Measurements from ENCODE around the gene PSIP1.
"Not testable (repeated sequence)": the region's sequence is repeated elsewhere in the genome, so short reads cannot be mapped to it uniquely, and the experiment has no call there.

PSIP1 gene

GRCh38 chr9:15505921-15506320 lies 4.8 kb downstream of the PSIP1 start:
- DNase-seq (ENCODE audit: extremely low read depth in 1 of 2, low read depth in 1 of 2), result no peak

GRCh38 chr9:15501803-15502202 lies 9.0 kb downstream of the PSIP1 start:
- DNase-seq (ENCODE audit: extremely low read depth in 1 of 2, low read depth in 1 of 2), result no peak

GRCh38 chr9:15501179-15501578 lies 9.6 kb downstream of the PSIP1 start:
- DNase-seq (ENCODE audit: extremely low read depth in 1 of 2, low read depth in 1 of 2), result no peak

DNA sequence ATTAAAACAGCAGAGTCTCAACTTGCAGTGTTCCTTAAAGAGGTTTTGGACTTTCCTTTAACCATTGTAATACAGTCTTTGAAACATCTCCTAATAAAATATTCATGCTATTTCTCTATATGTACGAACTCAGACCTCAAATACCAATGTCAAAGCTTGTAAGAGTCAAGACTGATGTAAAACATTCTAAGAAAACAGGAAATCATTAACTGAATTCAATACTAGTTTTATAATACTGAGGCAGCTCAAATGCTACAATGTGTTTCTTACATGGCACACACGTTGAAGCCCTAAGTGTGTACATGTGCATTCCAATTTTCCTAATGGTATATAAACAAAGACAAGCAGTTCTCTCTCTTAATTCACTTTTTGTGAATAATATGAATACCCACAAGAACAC lies 11.6 kb downstream of the PSIP1 start:
- no peak for DNase-seq (ENCODE audit: extremely low read depth in 1 of 2, low read depth in 1 of 2)

- DNase-seq (ENCODE audit: extremely low read depth in 1 of 2, low read depth in 1 of 2), result no peak
Observed at GRCh38 chr9:15498246-15498995, 12.3 kb downstream of the PSIP1 start.

GRCh38 chr9:15492485-15493150 lies 18.2 kb downstream of the PSIP1 start:
- DNase-seq (ENCODE audit: extremely low read depth in 1 of 2, low read depth in 1 of 2), result no peak

- no peak for DNase-seq (ENCODE audit: extremely low read depth in 1 of 2, low read depth in 1 of 2)
Observed at GRCh38 chr9:15491950-15492349, 18.8 kb downstream of the PSIP1 start.

DNA sequence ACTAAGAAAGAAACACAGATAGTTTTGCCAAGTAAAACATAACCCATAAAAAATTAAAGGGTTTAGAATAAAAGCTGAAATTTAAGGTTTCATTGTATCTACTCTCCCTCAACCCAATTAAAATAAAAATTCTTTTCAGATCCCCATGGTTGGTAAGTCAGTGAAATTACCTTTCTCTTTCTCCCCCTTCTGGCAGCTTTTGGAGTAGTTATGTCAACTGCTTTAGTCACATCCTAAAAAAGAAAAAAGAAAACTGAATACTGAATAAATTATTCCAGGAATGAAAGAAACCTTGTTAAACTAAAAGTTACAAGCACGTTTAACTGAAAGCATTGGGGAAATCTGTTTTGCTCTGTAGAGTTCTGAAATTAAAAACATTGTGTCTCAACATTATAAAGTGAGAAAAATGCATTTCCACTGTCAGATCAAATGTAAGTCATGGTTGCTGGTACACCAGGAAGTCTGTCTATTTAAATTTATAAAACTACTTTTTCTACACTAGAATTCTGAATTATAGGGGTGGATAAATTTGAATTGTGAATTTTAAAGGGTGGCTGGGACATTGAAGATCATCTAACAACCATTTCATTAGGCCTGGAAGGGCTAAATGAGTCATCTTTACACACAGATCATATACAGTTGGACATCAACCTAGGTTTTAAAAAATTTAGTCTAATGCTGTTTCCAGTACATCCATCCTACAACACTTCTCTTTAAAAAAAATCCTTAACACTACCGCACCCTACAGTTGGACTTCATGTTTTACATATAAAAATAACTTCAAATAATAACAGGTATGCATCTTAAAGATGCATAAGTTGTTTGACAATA lies 24.7 kb downstream of the PSIP1 start:
- DNase-seq (ENCODE audit: extremely low read depth in 1 of 2, low read depth in 1 of 2), result no peak

GRCh38 chr9:15484802-15485201 lies 26.0 kb downstream of the PSIP1 start:
- DNase-seq (ENCODE audit: extremely low read depth in 1 of 2, low read depth in 1 of 2), result no peak

DNA sequence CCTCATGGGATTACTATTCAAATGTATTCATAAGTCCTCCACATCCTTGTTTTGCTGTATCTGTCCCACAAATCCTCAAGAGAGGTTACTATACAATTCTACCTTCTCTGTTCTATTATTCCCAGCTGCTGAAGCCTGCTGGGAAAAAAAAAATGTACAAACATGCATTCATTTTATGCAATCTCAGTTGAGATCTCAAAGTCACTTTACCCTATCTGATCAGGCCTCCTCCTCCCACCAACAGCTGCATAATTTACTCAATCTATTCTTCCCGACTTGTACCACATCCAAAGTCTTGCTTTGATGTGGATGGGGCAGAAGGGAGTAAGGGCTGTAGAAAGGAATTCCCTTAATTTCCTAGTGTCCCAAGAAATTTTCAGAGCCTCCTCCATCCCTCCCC lies 28.6 kb downstream of the PSIP1 start:
- DNase-seq (ENCODE audit: extremely low read depth in 1 of 2, low read depth in 1 of 2), result no peak

DNA sequence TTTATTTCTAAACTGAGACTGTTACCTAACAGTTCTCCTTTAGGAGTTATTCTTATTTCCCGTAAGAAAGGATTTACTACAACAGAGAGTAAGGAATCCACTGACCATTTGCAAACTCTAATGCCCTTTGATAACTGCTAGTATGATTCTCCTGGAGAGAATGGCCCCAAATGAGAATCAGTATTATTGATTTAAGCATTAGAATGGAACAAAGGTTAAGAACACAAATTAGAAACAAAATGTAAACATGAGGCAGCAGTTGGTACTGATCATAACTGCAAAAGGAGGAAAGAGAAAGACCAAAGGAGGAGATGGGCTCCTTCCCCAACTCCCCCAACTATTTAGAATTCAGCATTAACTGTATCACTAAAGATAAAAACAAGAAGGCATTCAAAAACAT lies 30.7 kb downstream of the PSIP1 start:
- DNase-seq (ENCODE audit: extremely low read depth in 1 of 2, low read depth in 1 of 2), result no peak

DNA sequence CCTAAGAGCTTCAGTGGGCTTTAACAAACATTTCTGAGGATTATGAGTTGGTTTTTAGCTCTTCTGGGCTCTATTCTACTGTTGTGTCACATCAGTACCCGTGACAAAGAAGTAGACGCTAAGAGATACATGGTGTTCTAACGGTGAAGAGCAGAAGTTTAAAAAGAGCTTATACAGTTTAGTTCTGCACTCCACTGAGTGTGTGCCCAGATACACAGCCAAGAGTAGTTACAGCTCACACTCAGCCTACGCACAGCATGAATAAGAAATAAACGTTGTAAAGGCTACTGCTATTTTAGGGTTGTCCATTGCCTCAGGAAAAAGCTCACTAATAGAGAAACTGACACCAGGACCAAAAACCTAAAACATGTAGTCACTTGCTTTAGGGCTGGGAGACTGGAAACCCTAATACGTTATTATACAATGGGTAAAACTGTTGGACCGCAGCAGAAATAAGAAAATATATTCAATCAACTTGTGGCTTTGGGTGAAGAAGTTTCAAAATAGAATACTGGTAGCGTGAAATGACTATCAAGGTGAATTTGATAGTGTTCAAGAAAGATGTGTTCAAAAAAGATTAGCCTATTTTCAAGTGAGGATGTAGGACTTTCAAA lies 34.7 kb downstream of the PSIP1 start:
- no peak for DNase-seq (ENCODE audit: extremely low read depth in 1 of 2, low read depth in 1 of 2)

- DNase-seq (ENCODE audit: extremely low read depth in 1 of 2, low read depth in 1 of 2), result no peak
Observed at GRCh38 chr9:15469862-15470261, 40.9 kb downstream of the PSIP1 start.

DNA sequence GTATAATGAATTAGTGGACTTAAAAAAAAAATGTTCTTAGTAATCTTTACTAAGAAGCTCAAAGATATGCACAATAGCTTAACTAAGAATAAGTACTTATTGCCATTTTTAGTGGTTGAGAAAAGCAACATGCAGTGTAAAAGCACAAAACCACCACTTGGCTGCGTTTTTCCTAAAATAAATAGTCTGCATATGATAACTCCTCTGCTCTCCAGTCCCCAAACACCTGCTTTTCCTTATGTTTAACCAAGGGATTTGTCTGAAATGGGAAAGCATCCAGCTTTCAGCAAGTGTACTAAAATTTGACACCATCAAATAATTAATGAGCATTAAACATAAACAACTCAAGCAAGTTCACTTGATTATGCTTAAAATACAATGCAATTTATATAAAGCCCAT lies 41.4 kb downstream of the PSIP1 start:
- DNase-seq (ENCODE audit: extremely low read depth in 1 of 2, low read depth in 1 of 2), result no peak

- no peak for DNase-seq (ENCODE audit: extremely low read depth in 1 of 2, low read depth in 1 of 2)
Observed at GRCh38 chr9:15468145-15468544, 42.6 kb downstream of the PSIP1 start.

DNA sequence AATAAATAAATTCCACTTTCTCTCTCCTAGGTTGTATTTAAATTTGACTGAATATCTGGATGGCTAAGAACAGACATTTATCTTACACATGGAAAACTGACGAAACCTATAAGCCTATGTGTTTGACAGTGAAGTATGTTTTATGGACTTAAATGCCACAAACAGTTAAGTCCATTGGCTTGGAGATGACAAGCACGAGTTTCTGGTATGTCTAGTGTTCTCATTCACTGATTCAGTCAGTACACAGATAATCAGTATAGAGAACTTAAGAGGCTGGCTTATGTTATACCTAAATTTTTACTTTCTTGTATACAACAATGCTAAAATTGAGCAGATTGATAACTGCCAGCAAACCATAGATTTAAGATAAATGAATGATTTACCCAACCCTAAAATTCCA lies 49.2 kb downstream of the PSIP1 start:
- no peak for DNase-seq (ENCODE audit: extremely low read depth in 1 of 2, low read depth in 1 of 2)

GRCh38 chr9:15461056-15461455 lies 49.7 kb downstream of the PSIP1 start:
- no peak for DNase-seq (ENCODE audit: extremely low read depth in 1 of 2, low read depth in 1 of 2)

GRCh38 chr9:15453956-15454355 lies 56.8 kb downstream of the PSIP1 start:
- DNase-seq (ENCODE audit: extremely low read depth in 1 of 2, low read depth in 1 of 2), result no peak

- DNase-seq (ENCODE audit: extremely low read depth in 1 of 2, low read depth in 1 of 2), result no peak
Observed at GRCh38 chr9:15444141-15444540, 66.6 kb downstream of the PSIP1 start.

- not testable (repeated sequence) for DNase-seq (ENCODE audit: extremely low read depth in 1 of 2, low read depth in 1 of 2)
Observed at GRCh38 chr9:15442264-15442663, 68.5 kb downstream of the PSIP1 start.

DNA sequence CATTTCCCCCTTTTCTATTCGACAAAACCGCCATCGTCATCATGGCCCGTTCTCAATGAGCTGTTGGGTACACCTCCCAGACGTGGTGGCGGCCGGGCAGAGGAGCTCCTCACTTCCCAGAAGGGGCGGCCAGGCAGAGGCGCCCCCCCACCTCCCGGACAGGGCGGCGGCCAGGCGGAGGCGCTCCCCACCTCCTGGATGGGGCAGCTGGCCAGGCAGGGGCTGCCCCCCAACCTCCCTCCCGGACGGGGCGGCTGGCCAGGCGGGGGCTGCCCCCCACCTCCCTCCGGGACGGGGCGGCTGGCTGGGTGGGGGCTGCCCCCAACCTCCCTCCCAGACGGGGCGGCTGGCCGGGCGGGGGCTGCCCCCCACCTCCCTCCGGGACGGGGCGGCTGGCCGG lies 68.9 kb downstream of the PSIP1 start:
- not testable (repeated sequence) for DNase-seq (ENCODE audit: extremely low read depth in 1 of 2, low read depth in 1 of 2)

Data from stimulated activated CD8-positive, alpha-beta memory T cell treated with anti-CD3 and anti-CD28 coated beads, Interleukin-7, amount 100 ng/mL, for 48 hours (primary cell).